Rectal smooth muscle tissue (tissue), 1 donor: ENCODE data around the gene MYO16.
"Not testable (repeated sequence)": the region's sequence is repeated elsewhere in the genome, so short reads cannot be mapped to it uniquely, and the experiment has no call there.

Experiments used
- H3K27ac ChIP-seq: one replicate; pipeline ENCODE4 v1.7.0; 2013; ENCODE audit warnings: low read depth, low read length, inconsistent platforms
- H3K27me3 ChIP-seq: one replicate; pipeline ENCODE4 v1.7.0; 2013; ENCODE audit warnings: low read length; ENCODE audit not compliant: control insufficient read depth, insufficient read depth
- H3K36me3 ChIP-seq: one replicate; pipeline ENCODE4 v1.7.0; 2013; ENCODE audit warnings: low read length; ENCODE audit not compliant: control insufficient read depth, insufficient read depth
- H3K4me1 ChIP-seq: one replicate; pipeline ENCODE4 v1.7.0; 2013; ENCODE audit warnings: low read length; ENCODE audit not compliant: control insufficient read depth, insufficient read depth
- H3K4me3 ChIP-seq: one replicate; pipeline ENCODE4 v1.7.0; 2013; ENCODE audit warnings: low read length
- H3K9ac ChIP-seq: one replicate; pipeline ENCODE4 v1.7.0; 2013; ENCODE audit warnings: low read length

Gene MYO16

GRCh38 chr13:109205315-109205714, 575.9 kb downstream of the MYO16 start:
- H3K36me3 ChIP-seq: no peaks in the 10 kb centered on the region
- H3K4me1 ChIP-seq: no peaks in the 10 kb centered on the region
- no peak overlapping the region for H3K27ac ChIP-seq
- H3K4me3 ChIP-seq: no peak overlapping the region
- no peaks in the 10 kb centered on the region for H3K27me3 ChIP-seq
- H3K9ac ChIP-seq: no peak overlapping the region

GRCh38 chr13:109206616-109207015, 577.2 kb downstream of the MYO16 start:
- H3K27ac ChIP-seq: no peak overlapping the region
- no peaks in the 10 kb centered on the region for H3K27me3 ChIP-seq
- no peaks in the 10 kb centered on the region for H3K4me1 ChIP-seq
- H3K36me3 ChIP-seq: no peaks in the 10 kb centered on the region
- H3K4me3 ChIP-seq: no peak overlapping the region
- no peak overlapping the region for H3K9ac ChIP-seq

DNA sequence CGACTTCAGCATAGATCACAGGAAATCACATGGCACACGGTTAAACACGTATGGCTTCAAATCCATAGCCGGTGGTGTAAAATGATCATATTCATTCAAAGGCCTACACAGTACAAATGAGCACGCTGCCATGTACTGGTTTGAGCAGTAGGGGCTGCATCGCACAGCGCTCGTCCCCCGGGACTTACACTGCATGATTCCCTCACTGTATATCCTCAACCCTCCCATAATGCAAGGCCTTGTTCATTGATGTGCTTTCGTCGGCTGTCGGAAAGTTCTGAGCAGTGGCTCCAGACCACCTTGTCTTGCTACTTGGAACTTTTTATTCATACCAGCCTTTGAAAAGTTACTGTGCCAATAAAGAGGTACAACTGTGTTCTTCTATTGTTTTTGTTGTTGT, 578.2 kb downstream of the MYO16 start:
- Histone ChIP-seq H3K27me3 (no peaks in the 10 kb centered on the region), H3K4me1 (no peaks in the 10 kb centered on the region), H3K36me3 (no peaks in the 10 kb centered on the region), H3K4me3 (no peak overlapping the region), H3K27ac (no peak overlapping the region), H3K9ac (no peak overlapping the region)

- Histone ChIP-seq H3K4me1 (no peaks in the 10 kb centered on the region), H3K36me3 (no peaks in the 10 kb centered on the region), H3K9ac (no peak overlapping the region), H3K27ac (no peak overlapping the region), H3K4me3 (no peak overlapping the region), H3K27me3 (no peaks in the 10 kb centered on the region)
Observed at GRCh38 chr13:109208522-109208921, 579.1 kb downstream of the MYO16 start.

GRCh38 chr13:109209526-109209925, 580.1 kb downstream of the MYO16 start:
- no peak overlapping the region for H3K4me3 ChIP-seq
- H3K27me3 ChIP-seq: no peaks in the 10 kb centered on the region
- no peak overlapping the region for H3K9ac ChIP-seq
- no peaks in the 10 kb centered on the region for H3K4me1 ChIP-seq
- no peak overlapping the region for H3K27ac ChIP-seq
- H3K36me3 ChIP-seq: no peaks in the 10 kb centered on the region

GRCh38 chr13:109211616-109212015, 582.2 kb downstream of the MYO16 start:
- Histone ChIP-seq H3K9ac (no peak overlapping the region), H3K36me3 (no peaks in the 10 kb centered on the region), H3K27ac (no peak overlapping the region), H3K27me3 (no peaks in the 10 kb centered on the region), H3K4me3 (no peak overlapping the region), H3K4me1 (no peaks in the 10 kb centered on the region)

GRCh38 chr13:109212650-109213049, 583.2 kb downstream of the MYO16 start:
- no peaks in the 10 kb centered on the region for H3K27me3 ChIP-seq
- H3K27ac ChIP-seq: no peak overlapping the region
- H3K4me1 ChIP-seq: no peaks in the 10 kb centered on the region
- no peak overlapping the region for H3K4me3 ChIP-seq
- no peak overlapping the region for H3K9ac ChIP-seq
- H3K36me3 ChIP-seq: no peaks in the 10 kb centered on the region

DNA sequence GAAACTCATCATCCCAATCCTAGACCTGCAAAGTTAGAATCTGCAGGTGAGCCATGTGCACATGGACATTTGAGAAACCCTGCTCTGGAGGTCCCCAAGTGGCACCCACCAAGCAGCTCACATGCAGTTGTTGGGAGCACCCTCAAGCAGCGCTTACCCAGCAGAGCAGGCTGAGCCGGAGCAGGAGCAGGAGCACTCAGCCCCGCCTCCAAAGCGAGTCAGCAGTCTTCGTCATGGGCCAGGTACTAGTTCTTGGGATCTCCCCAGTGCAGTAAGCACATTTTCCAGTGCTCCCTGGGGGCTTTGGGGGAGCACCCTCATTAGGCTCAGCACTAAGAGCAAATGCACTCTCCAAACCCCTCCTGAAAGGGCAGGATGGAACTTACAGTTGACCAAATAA, 584.3 kb downstream of the MYO16 start:
- no peak overlapping the region for H3K27ac ChIP-seq
- no peak overlapping the region for H3K4me3 ChIP-seq
- no peaks in the 10 kb centered on the region for H3K27me3 ChIP-seq
- H3K36me3 ChIP-seq: no peaks in the 10 kb centered on the region
- H3K4me1 ChIP-seq: no peaks in the 10 kb centered on the region
- H3K9ac ChIP-seq: no peak overlapping the region

DNA sequence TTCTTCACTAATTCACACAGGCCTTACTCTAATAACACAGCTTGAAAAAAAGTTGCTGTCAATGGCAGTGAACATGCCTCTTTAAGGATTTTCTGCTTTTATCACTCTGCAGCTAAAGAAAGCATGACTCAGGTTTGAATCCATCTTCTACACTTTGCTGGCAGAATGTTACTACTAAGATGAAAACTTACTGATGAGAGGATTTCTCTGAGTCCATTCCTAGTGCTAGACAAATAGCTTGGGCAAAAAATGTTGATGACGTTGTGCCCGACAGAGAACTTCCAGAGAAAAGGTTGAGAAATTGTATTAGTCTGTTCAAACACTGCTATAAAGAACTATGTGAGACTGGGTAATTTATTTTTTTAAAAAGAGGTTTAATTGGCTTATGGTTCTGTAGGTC, 585.0 kb downstream of the MYO16 start:
- no peak overlapping the region for H3K4me3 ChIP-seq
- H3K9ac ChIP-seq: no peak overlapping the region
- no peaks in the 10 kb centered on the region for H3K36me3 ChIP-seq
- H3K27ac ChIP-seq: no peak overlapping the region
- H3K27me3 ChIP-seq: no peaks in the 10 kb centered on the region
- H3K4me1 ChIP-seq: no peaks in the 10 kb centered on the region

DNA sequence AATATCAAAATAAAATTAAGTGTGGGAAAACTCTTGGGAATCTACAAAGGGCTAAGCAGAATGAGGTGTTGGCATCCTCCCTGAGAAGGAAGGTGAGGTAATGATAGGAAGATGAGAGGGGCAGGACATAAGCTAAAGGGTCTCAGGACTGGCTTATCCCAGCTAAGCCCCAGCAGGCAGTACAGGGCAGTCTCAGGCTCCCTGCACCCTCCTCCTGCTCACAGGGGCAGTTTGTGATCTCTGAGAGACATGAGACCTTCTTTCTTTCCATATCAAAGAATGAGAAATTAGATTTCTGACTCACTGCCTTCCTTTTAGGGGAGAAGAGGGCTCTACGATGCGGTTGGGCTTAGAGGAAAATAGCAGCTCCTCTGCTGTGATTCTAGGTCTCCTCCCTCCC, 586.0 kb downstream of the MYO16 start:
- Histone ChIP-seq H3K4me1 (no peaks in the 10 kb centered on the region), H3K27ac (no peak overlapping the region), H3K9ac (no peak overlapping the region), H3K36me3 (no peaks in the 10 kb centered on the region), H3K4me3 (no peak overlapping the region), H3K27me3 (no peaks in the 10 kb centered on the region)

- not testable (repeated sequence) for H3K9ac ChIP-seq, H3K27me3 ChIP-seq, H3K27ac ChIP-seq, H3K4me1 ChIP-seq, H3K36me3 ChIP-seq, H3K4me3 ChIP-seq
Observed at GRCh38 chr13:109217510-109217909, 588.1 kb downstream of the MYO16 start.

GRCh38 chr13:109220631-109221030, 591.2 kb downstream of the MYO16 start:
- no peak overlapping the region for H3K27ac ChIP-seq
- H3K4me3 ChIP-seq: no peak overlapping the region
- H3K36me3 ChIP-seq: no peaks in the 10 kb centered on the region

DNA sequence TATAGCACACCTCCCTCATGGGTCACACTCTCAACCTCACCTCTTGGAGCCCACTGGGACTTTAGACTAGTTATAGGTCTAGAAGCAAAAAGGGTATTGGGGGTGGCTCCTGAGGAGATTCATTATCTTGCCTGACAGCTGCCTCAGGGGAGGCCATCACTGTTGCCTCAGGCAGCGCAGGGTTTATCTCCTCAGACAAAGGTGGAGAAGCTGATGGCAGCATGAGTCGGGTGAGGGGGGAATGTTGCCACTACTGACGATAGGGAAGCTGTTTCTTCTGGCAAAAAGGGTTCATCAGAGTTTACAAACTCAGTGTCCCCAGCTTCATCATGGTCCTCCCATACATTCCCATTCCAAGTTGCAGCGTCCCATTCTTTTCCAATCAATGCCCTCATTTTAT, 594.6 kb downstream of the MYO16 start:
- Histone ChIP-seq H3K4me1 (no peaks in the 10 kb centered on the region), H3K27me3 (no peaks in the 10 kb centered on the region), H3K27ac (no peak overlapping the region), H3K36me3 (no peaks in the 10 kb centered on the region), H3K4me3 (no peak overlapping the region), H3K9ac (no peak overlapping the region)

More at GRCh38 chr13:109220631-109221030, 591.2 kb downstream of the MYO16 start:
- no peaks in the 10 kb centered on the region for H3K4me1 ChIP-seq
- H3K9ac ChIP-seq: no peak overlapping the region
- no peaks in the 10 kb centered on the region for H3K27me3 ChIP-seq
